22Rv1 (cell line): ENCODE measurements around the gene DCLK2.
"Not testable (repeated sequence)": the region's sequence is repeated elsewhere in the genome, so short reads cannot be mapped to it uniquely, and the experiment has no call there.

Experiments used
- H3K27ac ChIP-seq: fragments of 450-650 bp; 2 replicates; pipeline ENCODE4 v1.5.1; 2017
- CTCF ChIP-seq: fragments of 450-650 bp; IDR thresholded peaks from 2 replicates; pipeline ENCODE4 v1.5.1; 2017; ENCODE audit warnings: mild to moderate bottlenecking
- ZFX ChIP-seq: fragments of 450-650 bp; IDR thresholded peaks from 2 replicates; pipeline ENCODE4 v1.6.1; 2017; ENCODE audit warnings: antibody characterized with exemption, borderline replicate concordance

Gene DCLK2

GRCh38 chr4:150156543-150156942 is 78.3 kb downstream of the DCLK2 start:
- no peak overlapping the region for H3K27ac ChIP-seq
- no peak for TF ChIP-seq CTCF
- TF ChIP-seq ZFX = no peak

- H3K27ac ChIP-seq = no peak overlapping the region
- TF ChIP-seq CTCF = no peak
- no peak for TF ChIP-seq ZFX
These were observed 79.8 kb downstream of the DCLK2 start for GRCh38 chr4:150158041-150158440.

GRCh38 chr4:150160473-150160872 is 82.2 kb downstream of the DCLK2 start:
- H3K27ac ChIP-seq = no peak overlapping the region
- TF ChIP-seq ZFX (no peak), CTCF (no peak)

- no peak for TF ChIP-seq ZFX
- TF ChIP-seq CTCF = no peak
- H3K27ac ChIP-seq = no peak overlapping the region
These were observed 82.9 kb downstream of the DCLK2 start for GRCh38 chr4:150161109-150161508.

- not testable (repeated sequence) for H3K27ac ChIP-seq
These were observed 83.8 kb downstream of the DCLK2 start for GRCh38 chr4:150162020-150162419.

- no peak overlapping the region for H3K27ac ChIP-seq
- TF ChIP-seq ZFX (no peak), CTCF (no peak)
These were observed 85.8 kb downstream of the DCLK2 start for GRCh38 chr4:150164055-150164454.

- TF ChIP-seq ZFX (no peak), CTCF (no peak)
- no peak overlapping the region for H3K27ac ChIP-seq
These were observed 86.8 kb downstream of the DCLK2 start for GRCh38 chr4:150164956-150165629.

- no peak overlapping the region for H3K27ac ChIP-seq
- TF ChIP-seq ZFX (no peak), CTCF (no peak)
These were observed 88.8 kb downstream of the DCLK2 start for GRCh38 chr4:150167054-150167453.
